ENCODE measurements around the gene STPG1.

STPG1 gene

GRCh38 chr1:24415334-24415909 lies 1.8 kb upstream of the STPG1 start, which contains the start of gene NIPAL3:
TSS of gene NIPAL3 (plus strand) at chr1:24415802. CDS start at chr1:24419548, 3,746 bp downstream.
- H3K4me3 ChIP-seq (replicated peaks; ENCODE audit: insufficient read depth, low read length): peak within 1 kb of the TSS; percentile 66
- TF ChIP-seq SPI1 (IDR thresholded peaks at IDR 0.05; ENCODE audit: borderline replicate concordance, low read depth): no peak
- no peak for TF ChIP-seq GABPA (IDR thresholded peaks at IDR 0.05; ENCODE audit: low read depth)
- no peak for TF ChIP-seq REST (IDR thresholded peaks at IDR 0.05; ENCODE audit: insufficient replicate concordance, low read depth)
- TF ChIP-seq CTCF (IDR thresholded peaks at IDR 0.05; ENCODE audit: insufficient read depth, low read length): peak; percentile 80
- no peak for TF ChIP-seq POLR2AphosphoS5 (IDR thresholded peaks at IDR 0.05; ENCODE audit: low read depth)
- DNase-seq (ENCODE audit: low read depth in 1 of 2, low spot score in 1 of 2): peak; percentile 97 to 99
- H3K27me3 ChIP-seq (ENCODE audit: insufficient read depth, poor library complexity, severe bottlenecking): no peaks in the 10 kb centered on the region
- H3K27ac ChIP-seq (replicated peaks): peak within 1 kb of the TSS; percentile 60

GRCh38 chr1:24414775-24415333 lies 1.3 kb upstream of the STPG1 start:
- Histone ChIP-seq H3K27me3 (ENCODE audit: insufficient read depth, poor library complexity, severe bottlenecking) (no peaks in the 10 kb centered on the region), H3K4me3 (replicated peaks; ENCODE audit: insufficient read depth, low read length) (peak overlapping the region; percentile 66), H3K27ac (replicated peaks) (peak overlapping the region; percentile 30)
- no peak for TF ChIP-seq REST (IDR thresholded peaks at IDR 0.05; ENCODE audit: insufficient replicate concordance, low read depth)
- TF ChIP-seq CTCF (IDR thresholded peaks at IDR 0.05; ENCODE audit: insufficient read depth, low read length): no peak
- TF ChIP-seq GABPA (IDR thresholded peaks at IDR 0.05; ENCODE audit: low read depth): no peak
- no peak for TF ChIP-seq SPI1 (IDR thresholded peaks at IDR 0.05; ENCODE audit: borderline replicate concordance, low read depth)
- TF ChIP-seq POLR2AphosphoS5 (IDR thresholded peaks at IDR 0.05; ENCODE audit: low read depth): no peak
- DNase-seq (ENCODE audit: low read depth in 1 of 2, low spot score in 1 of 2): no peak

GRCh38 chr1:24412408-24412807 lies 1.2 kb downstream of the STPG1 start:
- Histone ChIP-seq H3K4me3 (replicated peaks; ENCODE audit: insufficient read depth, low read length) (no peak overlapping the region), H3K27ac (replicated peaks) (no peak overlapping the region), H3K27me3 (ENCODE audit: insufficient read depth, poor library complexity, severe bottlenecking) (no peaks in the 10 kb centered on the region)
- DNase-seq (ENCODE audit: low read depth in 1 of 2, low spot score in 1 of 2): no peak
- no peak for TF ChIP-seq CTCF (IDR thresholded peaks at IDR 0.05; ENCODE audit: insufficient read depth, low read length)
- TF ChIP-seq POLR2AphosphoS5 (IDR thresholded peaks at IDR 0.05; ENCODE audit: low read depth): no peak
- TF ChIP-seq REST (IDR thresholded peaks at IDR 0.05; ENCODE audit: insufficient replicate concordance, low read depth): no peak
- TF ChIP-seq GABPA (IDR thresholded peaks at IDR 0.05; ENCODE audit: low read depth): no peak
- TF ChIP-seq SPI1 (IDR thresholded peaks at IDR 0.05; ENCODE audit: borderline replicate concordance, low read depth): no peak
